ENCODE data around the gene RCN1. TPM values are rescaled to one million over a fixed set of nuclear protein-coding genes. Genes with fewer than 3 reads are reported as not detected.

RCN1 gene
- total and polyA plus RNA-seq, 9 of the 15 experiments (the other 6 are each of a cell fraction or from before 2014, with no cell fraction given) = 2.1 to 8.7 (median 7.2) TPM

GRCh38 chr11:32109592-32109991 is 18.7 kb downstream of the RCN1 start:
- FAIRE-seq (no peak), DNase-seq (ENCODE audit: extremely low read depth in 1 of 4, low spot score in 3 of 4) (no peak), ATAC-seq (no peak)
- in situ Hi-C loops (cut with MboI) (no loop called here), intact Hi-C loops (cut with micrococcal nuclease) (no loop called here)
- Histone ChIP-seq H3K4me2 (ENCODE audit: insufficient read depth, low read length) (no peak overlapping the region), H3K9me1 (ENCODE audit: control insufficient read depth, insufficient read depth, low read length) (no peaks in the 10 kb centered on the region), H4K20me1 (replicated peaks; ENCODE audit: control insufficient read depth, insufficient read depth, low read length) (no peaks in the 10 kb centered on the region; the same call in 1 of the 2 replicates), H3K27ac (ENCODE audit: extremely low read depth, low read depth, low read length) (no peak overlapping the region), H3K4me3 (no peak overlapping the region), H3K4me1 (replicated peaks in 1 of 2; ENCODE audit: control insufficient read depth in 2 of 2, insufficient read depth in 2 of 2, low read length in 2 of 2) (no peaks in the 10 kb centered on the region), H3K36me3 (ENCODE audit: control insufficient read depth, insufficient read depth, low read length) (no peaks in the 10 kb centered on the region), H2AFZ (ENCODE audit: low read depth, low read length) (no peak overlapping the region), H3K79me2 (ENCODE audit: control insufficient read depth, insufficient read depth, low read length) (no peaks in the 10 kb centered on the region), H3K9me3 (replicated peaks; ENCODE audit: control insufficient read depth, insufficient read depth, low read depth, low read length) (no peaks in the 10 kb centered on the region), H3K27me3 (ENCODE audit: control insufficient read depth in 2 of 2, insufficient read depth in 2 of 2, low read length in 2 of 2) (no peaks in the 10 kb centered on the region; a peak in 2 of 5 replicates), H3K9ac (ENCODE audit: insufficient read depth in 1 of 2, low read depth in 2 of 2, low read length in 2 of 2) (no peak overlapping the region)
- CTCF ChIA-PET (ENCODE audit: low intra/inter-chr PET ratio) = no interaction called here
- POLR2A ChIA-PET = interaction anchor here (0.6 kb wide), 1 partner anchor 39 kb away, joined by 3 read pairs; no protein-coding TSS in a partner anchor
- WGBS (ENCODE audit: insufficient coverage, low coverage, missing lambda C conversion rate) = 5% methylated on average over 6 of the region's 6 CpGs
- BruUV-seq (replicated peaks) = no TSS peak
- TF ChIP-seq ATF7 (IDR thresholded peaks at IDR 0.05) (no peak), BRD4 (IDR thresholded peaks at IDR 0.05) (no peak), HDAC2 (IDR thresholded peaks at IDR 0.05) (no peak), CTCFL (IDR thresholded peaks at IDR 0.05; ENCODE audit: borderline replicate concordance, insufficient read depth, low read depth, low read length, poor library complexity, severe bottlenecking) (no peak), ZBTB2 (IDR thresholded peaks at IDR 0.05) (no peak), RHOXF2B (CRISPR knock-in tag; conservative IDR thresholded peaks at IDR 0.05) (no peak), ZNF780A (CRISPR knock-in tag; IDR thresholded peaks at IDR 0.05) (no peak), RBM34 (IDR thresholded peaks at IDR 0.05; ENCODE audit: borderline replicate concordance, insufficient read depth, low read length) (no peak), EP400 (IDR thresholded peaks at IDR 0.05) (no peak), ZNF24 (IDR thresholded peaks at IDR 0.05) (no peak), CLOCK (CRISPR knock-in tag; IDR thresholded peaks at IDR 0.05; ENCODE audit: borderline replicate concordance) (no peak), ZNF699 (CRISPR knock-in tag; IDR thresholded peaks at IDR 0.05; ENCODE audit: insufficient replicate concordance) (no peak)
